ENCODE measurements around the gene ZFAND6. TPM values are rescaled to one million over a fixed set of nuclear protein-coding genes. Genes with fewer than 3 reads are reported as not detected.

The ZFAND6 gene
- total RNA-seq, 1 experiment from 2014 or later, result 89.7 TPM

DNA sequence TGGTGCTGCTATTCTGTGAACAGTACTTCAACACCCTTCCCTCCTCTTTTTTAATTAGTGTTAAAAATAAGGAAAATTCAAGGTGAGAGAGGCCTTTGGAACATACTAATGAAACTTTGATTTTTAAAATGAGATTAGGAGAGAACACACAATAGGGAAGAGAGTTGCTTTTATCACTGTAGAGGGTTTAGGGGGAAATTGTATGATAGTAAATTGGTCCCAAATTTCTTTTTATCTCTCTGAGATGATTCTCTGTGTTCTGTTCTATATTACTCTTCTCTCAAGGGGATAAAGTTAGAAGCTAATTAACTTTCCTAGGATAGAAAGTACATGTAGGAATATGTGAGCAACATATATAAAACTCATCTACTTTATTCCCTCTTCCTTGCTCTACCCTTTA lies 40.8 kb downstream of the ZFAND6 start:
- Histone ChIP-seq H3K23ac (ENCODE audit: insufficient read length, low read depth, low read length) (no peak overlapping the region), H4K5ac (ENCODE audit: insufficient read length, low read depth, low read length) (no peak overlapping the region), H2BK120ac (ENCODE audit: low read depth, low read length, poor library complexity, severe bottlenecking) (no peak overlapping the region), H3K9ac (ENCODE audit: extremely low read depth, insufficient read length, low read length) (no peak overlapping the region), H3K23me2 (ENCODE audit: insufficient read length, low read depth, low read length, poor library complexity, severe bottlenecking) (no peaks in the 10 kb centered on the region), H3K9me3 (ENCODE audit: control insufficient read depth, low read depth, low read length) (no peaks in the 10 kb centered on the region), H2BK20ac (ENCODE audit: low read depth, low read length, poor library complexity, severe bottlenecking) (no peak overlapping the region), H3T11ph (ENCODE audit: low read length) (no peak overlapping the region), H3K18ac (ENCODE audit: insufficient read length, low read depth, low read length) (no peak overlapping the region), H2BK5ac (ENCODE audit: insufficient read length, low read length) (no peak overlapping the region), H2AFZ (ENCODE audit: low read length) (no peak overlapping the region), H3K4ac (ENCODE audit: low read depth, low read length) (no peak overlapping the region), H3K27ac (ENCODE audit: insufficient read length, low read depth, low read length) (no peak overlapping the region), H2AK5ac (ENCODE audit: insufficient read length, low read length) (no peak overlapping the region), H3K4me1 (ENCODE audit: insufficient read depth, low read length) (no peaks in the 10 kb centered on the region), H2BK12ac (ENCODE audit: insufficient read length, low read depth, low read length) (no peak overlapping the region), H2BK15ac (ENCODE audit: low read depth, low read length) (no peak overlapping the region), H3K4me2 (ENCODE audit: insufficient read depth, insufficient read length, low read length) (no peak overlapping the region), H3K27me3 (ENCODE audit: insufficient read depth, low read length) (no peaks in the 10 kb centered on the region), H4K20me1 (ENCODE audit: control insufficient read depth, insufficient read depth, insufficient read length) (no peaks in the 10 kb centered on the region), H4K8ac (replicated peaks; ENCODE audit: insufficient read length, low read depth, low read length) (no peak overlapping the region), H3K79me1 (ENCODE audit: insufficient read depth, low read depth, low read length, poor library complexity, severe bottlenecking) (peaks cover 5% of the 10 kb centered on the region), H3K56ac (ENCODE audit: insufficient read length, low read depth, low read length) (no peak overlapping the region), H4K91ac (ENCODE audit: insufficient read length, low read depth, low read length) (no peak overlapping the region), H3K79me2 (ENCODE audit: insufficient read depth, low read length) (peaks cover 10% of the 10 kb centered on the region; the same call in 1 of the 2 replicates), H3K14ac (ENCODE audit: insufficient read depth, low read length) (no peak overlapping the region)
- no peaks in the 10 kb centered on the region for H3K9me3 Mint-ChIP-seq
- peaks cover 2 to 5% of the 10 kb centered on the region in 2 experiments; a peak in 3 of 4 replicates for H3K4me1 Mint-ChIP-seq
- H3K27ac Mint-ChIP-seq, result no peak overlapping the region
- no peak overlapping the region for H3K4me3 Mint-ChIP-seq
- no peak for TF ChIP-seq CTCF (conservative IDR thresholded peaks at IDR 0.05)
- DNase-seq, result no peak
- no peaks in the 10 kb centered on the region for H3K27me3 Mint-ChIP-seq (ENCODE audit: low read depth)
- H3K36me3 Mint-ChIP-seq (ENCODE audit: insufficient read depth in 1 of 3, low read depth in 3 of 3), result peaks cover 0 to 3% (median 0%) of the 10 kb centered on the region in 3 experiments; a peak in 1 of 7 replicates

All from H9 (cell line).